ENCODE data around the gene MYO1F. TPM values are rescaled to one million over a fixed set of nuclear protein-coding genes. Genes with fewer than 3 reads are reported as not detected.

MYO1F gene
- total RNA-seq, 2 donors from 2014 or later: 2.0 to 8.0 TPM

GRCh38 chr19:8505680-8506401 lies 71.4 kb downstream of the MYO1F start:
- 0 to 1% methylated on average over 12 to 53 of the region's 56 CpGs for WGBS, 2 donors
- Histone ChIP-seq H3K27ac (peak overlapping the region; percentile 12 to 74 (median 52)), H3K27me3 (no peaks in the 10 kb centered on the region), H3K36me3 (replicated peaks in 1 of 2; ENCODE audit: insufficient read depth in 1 of 2, low read depth in 2 of 2) (no peaks in the 10 kb centered on the region), H3K9me3 (no peaks in the 10 kb centered on the region), H3K4me3 (peak overlapping the region in 1 of 2 donors; percentile 30), H3K4me1 (peaks cover 13% of the 10 kb centered on the region)
- TF ChIP-seq CTCF (IDR thresholded peaks at IDR 0.05) (peak; percentile 77 to 90 (median 83)), POLR2A (IDR thresholded peaks at IDR 0.05) (peak in 2 of 3 donors; percentile 22 to 36)
- ATAC-seq (peak; percentile 88), DNase-seq (peak; percentile 84 to 92 (median 86))
- intact Hi-C loops (cut with DNase I): loop anchor here (5.0 to 10.0 kb wide), 2 partner anchors 101 to 154 kb away; no protein-coding TSS in a partner anchor

DNA sequence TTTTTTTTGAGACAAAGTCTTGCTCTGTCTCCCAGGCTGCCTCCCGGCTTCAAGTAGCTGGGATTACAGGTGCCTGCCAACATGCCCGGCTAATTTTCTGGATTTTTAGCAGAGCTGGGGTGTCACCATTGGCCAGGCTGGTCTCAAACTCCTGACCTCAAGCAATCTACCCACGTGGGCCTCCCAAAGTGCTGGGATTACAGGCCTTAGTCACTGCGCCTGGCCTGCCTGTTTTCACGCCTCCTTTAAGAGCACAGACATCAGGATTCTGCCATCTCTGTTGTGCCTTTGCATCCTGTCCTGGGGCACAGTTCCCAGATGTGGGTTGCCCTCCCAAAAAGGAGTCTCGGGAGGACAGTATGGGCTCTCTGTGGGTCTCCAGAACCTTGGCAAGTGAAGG lies 72.3 kb downstream of the MYO1F start:
- H3K27ac ChIP-seq: no peak overlapping the region
- DNase-seq: no peak
- WGBS, 2 donors: 69 to 73% methylated on average over 5 to 6 of the region's 6 CpGs
- H3K27me3 ChIP-seq: no peaks in the 10 kb centered on the region
- no peaks in the 10 kb centered on the region for H3K36me3 ChIP-seq (replicated peaks in 1 of 2; ENCODE audit: insufficient read depth in 1 of 2, low read depth in 2 of 2)
- TF ChIP-seq POLR2A (IDR thresholded peaks at IDR 0.05) (no peak), CTCF (IDR thresholded peaks at IDR 0.05) (no peak)
- ATAC-seq: no peak
- no peaks in the 10 kb centered on the region for H3K9me3 ChIP-seq
- intact Hi-C loops (cut with DNase I): loop anchor here (5.0 to 10.0 kb wide), 2 partner anchors 100 to 153 kb away; no protein-coding TSS in a partner anchor
- no peak overlapping the region for H3K4me3 ChIP-seq
- peaks cover 13% of the 10 kb centered on the region for H3K4me1 ChIP-seq

DNA sequence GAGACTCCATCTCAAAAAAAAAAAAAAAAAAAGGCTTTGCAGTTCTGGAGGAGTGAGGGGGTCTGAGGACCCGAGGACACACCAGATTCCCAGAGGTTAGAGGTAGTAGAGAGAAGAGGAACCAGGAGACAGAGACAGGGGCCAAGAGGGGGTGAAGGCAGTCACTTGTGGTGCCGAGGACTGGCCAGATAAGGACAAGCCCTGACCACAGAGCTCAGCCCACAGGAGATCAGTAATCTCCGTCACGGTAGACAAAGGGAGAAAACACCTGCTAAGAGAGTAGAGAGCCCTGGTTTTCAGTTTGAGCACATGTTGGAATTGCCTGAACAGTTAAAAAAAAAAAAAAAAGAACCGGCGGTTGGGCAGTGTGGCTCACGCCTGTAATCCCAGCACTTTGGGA lies 73.1 kb downstream of the MYO1F start:
- Histone ChIP-seq H3K27ac (no peak overlapping the region), H3K4me3 (no peak overlapping the region), H3K4me1 (peaks cover 13% of the 10 kb centered on the region), H3K36me3 (replicated peaks in 1 of 2; ENCODE audit: insufficient read depth in 1 of 2, low read depth in 2 of 2) (no peaks in the 10 kb centered on the region), H3K27me3 (no peaks in the 10 kb centered on the region), H3K9me3 (no peaks in the 10 kb centered on the region)
- TF ChIP-seq POLR2A (IDR thresholded peaks at IDR 0.05) (no peak), CTCF (IDR thresholded peaks at IDR 0.05) (no peak)
- DNase-seq: no peak
- intact Hi-C loops (cut with DNase I): loop anchor here (10.0 kb wide), 1 partner anchor 99 kb away; no protein-coding TSS in a partner anchor
- no peak for ATAC-seq
- WGBS, 2 donors: 55 to 84% methylated on average over 7 of the region's 7 CpGs

- Histone ChIP-seq H3K27me3 (no peaks in the 10 kb centered on the region), H3K4me1 (peaks cover 13% of the 10 kb centered on the region), H3K27ac (no peak overlapping the region), H3K4me3 (no peak overlapping the region), H3K9me3 (no peaks in the 10 kb centered on the region), H3K36me3 (replicated peaks in 1 of 2; ENCODE audit: insufficient read depth in 1 of 2, low read depth in 2 of 2) (no peaks in the 10 kb centered on the region)
- no peak for ATAC-seq
- DNase-seq: no peak
- intact Hi-C loops (cut with DNase I): loop anchor here (10.0 kb wide), 1 partner anchor 99 kb away; no protein-coding TSS in a partner anchor
- 62 to 100% methylated on average over 1 to 7 of the region's 7 CpGs for WGBS, 2 donors
- TF ChIP-seq POLR2A (IDR thresholded peaks at IDR 0.05) (no peak), CTCF (IDR thresholded peaks at IDR 0.05) (no peak)
These were observed 73.7 kb downstream of the MYO1F start for GRCh38 chr19:8503510-8503909.
